ENCODE measurements around the gene SNTG2.

Gene SNTG2

GRCh38 chr2:953408-953807 lies 2.8 kb downstream of the SNTG2 start:
- no peak for TF ChIP-seq CTCF (conservative IDR thresholded peaks at IDR 0.05; ENCODE audit: low read depth, low read length)
- no peak overlapping the region for H3K4me3 ChIP-seq (ENCODE audit: low read length)
- no peak for DNase-seq (ENCODE audit: low read depth)

- peak; percentile 16 for TF ChIP-seq CTCF (conservative IDR thresholded peaks at IDR 0.05; ENCODE audit: low read depth, low read length)
- no peak overlapping the region for H3K4me3 ChIP-seq (ENCODE audit: low read length)
- DNase-seq (ENCODE audit: low read depth) = no peak
Measured at GRCh38 chr2:953975-954686, 3.5 kb downstream of the SNTG2 start.

DNA sequence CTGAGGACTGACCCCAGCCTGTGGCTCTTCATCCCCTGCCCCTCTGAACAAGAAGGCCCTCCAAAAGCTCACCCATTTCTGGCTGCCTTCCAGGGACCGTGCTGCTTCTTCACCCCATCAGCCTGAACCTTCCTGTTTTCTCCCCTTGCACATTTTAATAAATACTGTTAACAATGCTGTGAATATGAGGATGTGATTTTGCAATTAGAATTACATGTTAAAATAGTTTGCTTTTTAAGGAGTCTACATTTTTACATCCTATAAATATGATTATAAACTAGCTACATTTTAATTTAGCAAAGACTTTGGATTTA lies 4.0 kb downstream of the SNTG2 start:
- no peak for DNase-seq (ENCODE audit: low read depth)
- no peak for TF ChIP-seq CTCF (conservative IDR thresholded peaks at IDR 0.05; ENCODE audit: low read depth, low read length)
- H3K4me3 ChIP-seq (ENCODE audit: low read length) = no peak overlapping the region

DNA sequence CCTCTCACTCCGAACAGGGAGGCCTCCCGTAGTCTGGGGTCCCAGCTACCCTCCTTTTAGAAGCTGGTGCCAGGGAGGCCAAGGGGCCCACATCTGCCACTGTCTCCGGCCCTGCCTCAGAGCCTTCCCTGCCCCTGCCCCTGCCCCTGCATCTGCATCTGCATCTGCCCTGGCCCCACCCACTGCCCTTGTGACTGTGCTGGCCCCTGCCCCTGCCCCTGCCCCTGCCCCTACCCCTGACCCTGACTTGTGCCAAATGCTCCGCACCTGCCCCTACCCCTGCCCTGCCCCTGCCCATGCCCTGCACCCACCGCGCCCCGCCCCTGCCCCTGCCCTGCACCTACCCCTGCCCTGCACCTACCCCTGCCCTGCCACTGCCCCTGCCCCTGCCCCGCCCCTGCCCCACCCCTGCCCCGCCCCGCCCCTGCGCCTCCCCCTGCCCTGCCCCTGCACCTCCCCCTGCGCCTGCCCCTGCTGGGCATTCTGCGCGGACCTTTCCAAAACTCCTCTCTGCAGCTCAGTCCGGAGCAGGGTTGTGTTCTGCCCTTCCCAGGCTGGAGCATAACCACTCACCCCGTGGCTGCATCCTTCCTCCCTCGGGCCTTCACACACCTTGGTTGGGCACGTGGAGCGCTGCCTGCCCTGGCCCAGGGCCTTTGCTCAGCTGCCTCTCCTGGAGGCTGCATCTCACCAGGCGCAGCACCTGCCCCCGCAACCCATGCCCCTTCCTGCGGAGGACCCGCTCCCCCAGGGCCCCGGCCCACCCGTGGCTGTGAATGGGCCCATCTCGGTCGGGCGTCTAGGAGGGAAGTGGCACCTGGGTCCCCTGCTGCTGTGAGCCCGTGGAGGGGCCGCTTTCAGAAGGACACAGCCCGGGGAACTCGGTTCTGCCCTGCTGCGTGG lies 5.4 kb downstream of the SNTG2 start:
- no peak for TF ChIP-seq CTCF (conservative IDR thresholded peaks at IDR 0.05; ENCODE audit: low read depth, low read length)
- DNase-seq (ENCODE audit: low read depth) = no peak
- no peak overlapping the region for H3K4me3 ChIP-seq (ENCODE audit: low read length)

- no peak for DNase-seq (ENCODE audit: low read depth)
- H3K4me3 ChIP-seq (ENCODE audit: low read length) = no peak overlapping the region
- TF ChIP-seq CTCF (conservative IDR thresholded peaks at IDR 0.05; ENCODE audit: low read depth, low read length) = no peak
Measured at GRCh38 chr2:959457-959856, 8.8 kb downstream of the SNTG2 start.

DNA sequence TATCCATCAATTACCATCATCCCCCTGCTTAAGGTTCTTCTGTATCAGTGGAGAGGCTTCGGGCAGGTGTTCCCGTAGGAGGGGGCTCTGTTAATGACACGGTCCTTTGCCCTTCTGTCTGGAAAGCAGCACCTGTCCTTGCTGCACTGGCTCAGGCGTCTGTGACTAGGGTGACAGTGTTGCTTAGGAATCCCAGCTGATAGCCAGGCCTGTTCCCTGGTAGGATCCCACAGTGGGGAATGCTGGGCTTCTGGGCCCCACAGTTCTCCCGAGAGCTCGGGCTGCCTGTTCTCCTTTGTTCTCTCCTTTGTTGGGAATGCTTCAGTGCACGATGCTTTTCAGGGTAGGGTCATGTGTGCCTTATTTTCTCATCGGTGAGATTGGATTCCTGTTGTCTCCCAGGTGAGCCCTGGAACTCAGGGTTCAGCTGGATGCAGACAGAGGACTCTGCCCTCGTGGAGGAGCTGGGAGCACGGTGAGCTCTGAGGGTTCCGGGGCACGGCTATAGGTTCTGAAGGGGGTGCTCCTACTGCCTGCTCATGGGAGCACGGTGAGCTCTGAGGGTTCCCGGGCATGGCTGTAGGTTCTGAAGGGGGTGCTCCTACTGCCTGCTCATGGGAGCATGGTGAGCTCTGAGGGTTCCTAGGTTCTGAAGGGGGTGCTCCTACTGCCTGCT lies 9.6 kb downstream of the SNTG2 start:
- no peak for DNase-seq (ENCODE audit: low read depth)
- no peak overlapping the region for H3K4me3 ChIP-seq (ENCODE audit: low read length)
- no peak for TF ChIP-seq CTCF (conservative IDR thresholded peaks at IDR 0.05; ENCODE audit: low read depth, low read length)

Measured in retinal pigment epithelial cell (primary cell).